ENCODE results near the gene ZSWIM1. TPM values are rescaled to one million over a fixed set of nuclear protein-coding genes. Genes with fewer than 3 reads are reported as not detected.

The ZSWIM1 gene
- total and polyA plus RNA-seq, 2 of the 13 experiments (the other 11 are each of a cell fraction or from before 2014, with no cell fraction given) = 9.5 to 11.7 TPM

DNA sequence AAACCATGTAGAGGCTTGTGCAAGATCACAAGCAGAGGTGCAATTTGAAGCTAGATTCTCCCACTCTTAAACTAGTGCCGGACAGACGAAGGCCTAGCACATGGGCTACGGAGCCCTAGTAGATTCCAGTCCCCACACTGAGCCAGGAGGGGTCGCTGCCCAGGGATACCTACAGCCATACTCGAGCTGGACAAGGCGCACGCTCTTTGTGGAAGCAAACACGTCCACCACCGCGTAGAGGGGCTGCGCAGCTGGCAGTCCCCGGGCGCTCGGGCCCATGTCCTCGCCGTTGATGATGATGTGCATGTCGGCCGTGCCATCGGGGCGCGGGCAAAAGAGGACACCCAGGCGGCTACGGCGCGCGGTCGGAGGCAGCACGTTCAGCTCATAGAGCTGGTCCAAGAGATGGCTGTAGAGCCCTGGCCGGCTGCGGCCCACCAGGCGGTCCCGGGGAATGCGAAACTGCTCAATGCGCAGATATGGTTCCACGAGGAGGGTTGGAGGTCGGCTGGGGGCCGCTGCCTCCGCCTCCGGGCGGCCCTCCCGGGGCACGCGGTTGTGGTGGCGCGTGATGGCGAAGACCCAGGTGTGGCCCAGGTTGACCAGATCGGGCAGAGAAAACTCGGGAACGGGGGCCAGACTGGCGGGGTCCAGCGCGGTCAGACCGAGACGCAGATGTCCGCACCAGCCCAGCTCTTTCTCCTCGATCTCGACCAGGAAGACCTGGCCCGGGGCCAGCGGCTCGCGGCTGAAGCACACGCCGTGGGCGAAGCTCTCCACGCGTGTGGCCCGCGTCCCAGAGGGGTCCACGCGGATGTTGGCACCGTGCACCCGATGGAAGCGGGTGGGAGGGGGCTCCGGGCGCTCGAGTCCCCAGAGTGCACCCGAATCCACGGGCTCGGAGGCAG is 9.3 kb downstream of the ZSWIM1 start (continued):
- TF ChIP-seq SP1 (IDR thresholded peaks at IDR 0.05) = no peak
- TF ChIP-seq SP1 (CRISPR knock-in tag; IDR thresholded peaks at IDR 0.05) = peak; percentile 54
- TF ChIP-seq ZNF24 (IDR thresholded peaks at IDR 0.05) = 0 out of 2 replicates have a peak, but pooled peaks have one; percentile 65
- TF ChIP-seq ZXDC (CRISPR knock-in tag; IDR thresholded peaks at IDR 0.05) = no peak
- TF ChIP-seq ZFP62 (CRISPR knock-in tag; IDR thresholded peaks at IDR 0.05) = no peak; the same call in 1 of the 2 replicates
- TF ChIP-seq ZNF7 (CRISPR knock-in tag; IDR thresholded peaks at IDR 0.05) = peak; percentile 10
- 0 out of 2 replicates have a peak, but pooled peaks have one; percentile 47 for TF ChIP-seq ZFP1 (CRISPR knock-in tag; IDR thresholded peaks at IDR 0.05)
- TF ChIP-seq ARNTL (CRISPR knock-in tag; IDR thresholded peaks at IDR 0.05) = no peak
- TF ChIP-seq ZNF619 (CRISPR knock-in tag; IDR thresholded peaks at IDR 0.05) = peak; percentile 89; the same call in 1 of the 2 replicates
- no peak for TF ChIP-seq PCBP1 (IDR thresholded peaks at IDR 0.05; ENCODE audit: borderline replicate concordance, low read depth, low read length)
- TF ChIP-seq HNF1A (IDR thresholded peaks at IDR 0.05; ENCODE audit: low read depth) = no peak
- no peak; the same call in 1 of the 2 replicates for TF ChIP-seq HNF1A (CRISPR knock-in tag; IDR thresholded peaks at IDR 0.05; ENCODE audit: borderline replicate concordance)
- TF ChIP-seq NBN (conservative IDR thresholded peaks at IDR 0.05) = no peak
- no peak; the same call in 1 of the 2 replicates for TF ChIP-seq SMYD3 (CRISPR knock-in tag; IDR thresholded peaks at IDR 0.05)
- TF ChIP-seq STAG1 (CRISPR knock-in tag; IDR thresholded peaks at IDR 0.05) = peak; percentile 87
- peak; percentile 6; the same call in 1 of the 2 replicates for TF ChIP-seq RXRA (CRISPR knock-in tag; IDR thresholded peaks at IDR 0.05)
- peak; percentile 93; the same call in 1 of the 2 replicates for TF ChIP-seq ZNF451 (CRISPR knock-in tag; IDR thresholded peaks at IDR 0.05)
- TF ChIP-seq, protein P1, sequence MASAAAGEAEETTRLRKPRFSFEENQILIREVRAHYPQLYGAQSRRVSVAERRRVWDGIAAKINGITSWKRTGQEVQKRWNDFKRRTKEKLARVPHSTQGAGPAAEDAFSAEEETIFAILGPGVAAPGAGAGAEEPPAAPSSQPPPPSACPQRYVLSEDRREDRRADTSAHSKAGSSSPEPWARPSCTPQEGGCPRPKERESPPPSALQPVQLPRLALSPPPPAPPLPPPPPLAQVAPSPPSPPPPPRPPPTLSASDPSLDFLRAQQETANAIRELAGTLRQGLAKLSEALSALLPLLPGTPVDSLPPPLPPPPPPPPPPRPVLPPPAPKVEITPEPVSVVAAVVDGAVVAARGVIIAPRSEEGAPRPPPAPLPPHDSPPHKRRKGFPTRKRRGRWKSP (CRISPR knock-in tag; IDR thresholded peaks at IDR 0.05) = no peak; the same call in 1 of the 2 replicates
- no peak for TF ChIP-seq FOXP1 (IDR thresholded peaks at IDR 0.05)
- peak; percentile 21; the same call in 1 of the 2 replicates for TF ChIP-seq FOXP1 (CRISPR knock-in tag; IDR thresholded peaks at IDR 0.05)
- peak; percentile 69; the same call in 1 of the 2 replicates for TF ChIP-seq ZNF30 (CRISPR knock-in tag; IDR thresholded peaks at IDR 0.05)
- TF ChIP-seq ZNF782 (CRISPR knock-in tag; IDR thresholded peaks at IDR 0.05; ENCODE audit: borderline replicate concordance) = no peak; the same call in 1 of the 2 replicates
